Measurements from ENCODE around the gene GTPBP6. TPM values are rescaled to one million over a fixed set of nuclear protein-coding genes. Genes with fewer than 3 reads are reported as not detected.
"Not testable (repeated sequence)": the region's sequence is repeated elsewhere in the genome, so short reads cannot be mapped to it uniquely, and the experiment has no call there.

Gene GTPBP6
- polyA plus RNA-seq, 1 of the 3 experiments (the other 2 are of a cell fraction) = 47.3 TPM

DNA sequence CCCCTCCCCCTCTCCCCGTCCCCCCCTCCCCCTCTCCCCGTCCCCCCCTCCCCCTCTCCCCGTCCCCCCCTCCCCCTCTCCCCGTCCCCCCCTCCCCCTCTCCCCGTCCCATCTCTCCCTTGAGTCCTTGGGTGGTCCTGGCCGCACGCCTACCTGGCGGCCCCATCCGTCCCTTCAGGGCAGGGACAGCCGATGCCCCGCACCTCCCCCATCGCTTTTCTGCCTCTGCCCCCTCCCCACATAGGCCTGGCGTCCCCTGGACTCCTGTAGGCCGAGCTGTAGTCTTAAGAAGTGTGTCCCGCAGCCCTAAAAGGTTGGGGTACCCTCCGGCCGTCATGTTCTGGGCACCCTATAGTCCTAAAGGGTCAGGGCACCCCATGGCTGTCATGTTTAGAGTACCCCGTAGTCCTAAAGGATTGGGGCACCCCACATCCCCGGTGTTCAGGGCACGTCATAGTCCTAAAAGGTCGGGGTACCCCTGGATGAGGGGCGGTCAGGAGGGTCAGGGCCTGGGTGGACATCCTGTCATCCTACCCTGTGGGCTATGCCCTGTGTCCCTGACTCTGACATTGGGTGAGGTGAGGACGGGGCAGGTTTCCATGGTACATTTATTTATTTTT, 10.8 kb upstream of the GTPBP6 start:
- no peak for DNase-seq
- no peaks in the 10 kb centered on the region for H3K9me3 ChIP-seq
- POLR2A ChIA-PET = no interaction called here
- no peaks in the 10 kb centered on the region for H3K79me2 ChIP-seq (ENCODE audit: insufficient read depth)
- H3K4me2 ChIP-seq = no peak overlapping the region
- H3K4me1 ChIP-seq (ENCODE audit: control insufficient read depth in 1 of 2, insufficient read depth in 2 of 2, low read depth in 1 of 2, low read length in 1 of 2) = peaks cover 0 to 2% of the 10 kb centered on the region in 2 experiments; a peak in 1 of 4 replicates
- no peaks in the 10 kb centered on the region for H4K20me1 ChIP-seq (ENCODE audit: insufficient read depth)
- no peak overlapping the region for H3K4me3 ChIP-seq (ENCODE audit: low read depth in 2 of 2, low read length in 1 of 2)
- no peak overlapping the region for H3K9ac ChIP-seq
- H3F3A ChIP-seq (replicated peaks; ENCODE audit: insufficient read depth) = no peaks in the 10 kb centered on the region
- no peak overlapping the region for H2AFZ ChIP-seq (ENCODE audit: low read depth)
- no peaks in the 10 kb centered on the region for H3K9me2 ChIP-seq
- H3K27me3 ChIP-seq (ENCODE audit: insufficient read depth) = no peaks in the 10 kb centered on the region
- CTCF ChIA-PET = no interaction called here
- WGBS (ENCODE audit: low lambda C conversion rate) = 48% methylated on average over 15 of the region's 23 CpGs
- H3K36me3 ChIP-seq (replicated peaks in 1 of 2; ENCODE audit: control insufficient read depth in 1 of 2, insufficient read depth in 2 of 2, low read length in 1 of 2) = no peaks in the 10 kb centered on the region
- no peak overlapping the region for H3K27ac ChIP-seq (ENCODE audit: low read depth in 2 of 2, low read length in 1 of 2)
- TF ChIP-seq RAD21 (IDR thresholded peaks at IDR 0.05; ENCODE audit: low read length) = no peak

DNA sequence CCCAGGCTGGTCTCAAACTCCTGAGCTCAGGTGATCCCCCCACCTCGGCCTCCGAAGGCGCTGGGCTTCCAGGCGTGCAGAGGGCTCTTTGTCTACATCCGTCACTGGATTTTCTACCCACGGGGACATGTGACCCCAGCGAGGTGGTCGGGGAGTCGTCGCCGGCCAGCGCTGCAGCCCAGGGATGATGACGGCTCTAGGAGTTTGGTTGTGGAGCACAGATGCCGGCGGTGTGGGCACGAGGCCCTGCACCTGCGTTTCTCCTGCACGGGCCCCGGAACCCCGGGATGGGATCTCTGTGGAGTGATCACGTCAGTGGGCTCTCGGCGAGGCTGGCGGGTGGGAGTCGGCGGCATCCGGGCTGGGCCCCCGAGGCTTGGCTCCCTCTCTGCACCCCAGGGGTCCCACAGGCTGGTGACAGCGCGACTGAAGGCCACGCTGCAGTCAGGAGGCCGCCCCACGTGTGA, 9.1 kb upstream of the GTPBP6 start:
- H3K9me2 ChIP-seq = no peaks in the 10 kb centered on the region
- H3K4me3 ChIP-seq (ENCODE audit: low read depth in 2 of 2, low read length in 1 of 2) = no peak overlapping the region
- H3K27ac ChIP-seq (ENCODE audit: low read depth in 2 of 2, low read length in 1 of 2) = no peak overlapping the region
- no peaks in the 10 kb centered on the region for H4K20me1 ChIP-seq (ENCODE audit: insufficient read depth)
- H3K4me2 ChIP-seq = no peak overlapping the region
- H3K36me3 ChIP-seq (replicated peaks in 1 of 2; ENCODE audit: control insufficient read depth in 1 of 2, insufficient read depth in 2 of 2, low read length in 1 of 2) = no peaks in the 10 kb centered on the region
- H3K4me1 ChIP-seq (ENCODE audit: control insufficient read depth in 1 of 2, insufficient read depth in 2 of 2, low read depth in 1 of 2, low read length in 1 of 2) = peaks cover 0 to 2% of the 10 kb centered on the region in 2 experiments; a peak in 1 of 4 replicates
- no peak for DNase-seq
- POLR2A ChIA-PET = no interaction called here
- H2AFZ ChIP-seq (ENCODE audit: low read depth) = no peak overlapping the region
- TF ChIP-seq CHD2 (IDR thresholded peaks at IDR 0.05; ENCODE audit: low read length, partially characterized antibody) (no peak), NRF1 (IDR thresholded peaks at IDR 0.05; ENCODE audit: low read depth, low read length) (no peak), YY1 (IDR thresholded peaks at IDR 0.05; ENCODE audit: low read depth) (no peak), FOXM1 (IDR thresholded peaks at IDR 0.05; ENCODE audit: low read depth) (no peak), POLR2AphosphoS5 (IDR thresholded peaks at IDR 0.05; ENCODE audit: low read depth, low read length) (no peak), TEAD4 (IDR thresholded peaks at IDR 0.05; ENCODE audit: borderline replicate concordance, insufficient read depth) (no peak), TAF1 (IDR thresholded peaks at IDR 0.05; ENCODE audit: borderline replicate concordance, low read depth, low read length) (no peak), ELF1 (IDR thresholded peaks at IDR 0.05) (no peak), FOSL2 (IDR thresholded peaks at IDR 0.05; ENCODE audit: borderline replicate concordance, low read depth) (no peak), FOXJ3 (CRISPR knock-in tag; IDR thresholded peaks at IDR 0.05) (no peak), SIN3A (IDR thresholded peaks at IDR 0.05; ENCODE audit: borderline replicate concordance, low read depth, low read length) (no peak), EZH2phosphoT487 (IDR thresholded peaks at IDR 0.05; ENCODE audit: borderline replicate concordance, low read depth) (no peak)
- no peaks in the 10 kb centered on the region for H3K79me2 ChIP-seq (ENCODE audit: insufficient read depth)
- 58% methylated on average over 8 of the region's 33 CpGs for WGBS (ENCODE audit: low lambda C conversion rate)
- no peaks in the 10 kb centered on the region for H3F3A ChIP-seq (replicated peaks; ENCODE audit: insufficient read depth)
- H3K9ac ChIP-seq = no peak overlapping the region
- CTCF ChIA-PET = no interaction called here
- H3K27me3 ChIP-seq (ENCODE audit: insufficient read depth) = no peaks in the 10 kb centered on the region
- H3K9me3 ChIP-seq = no peaks in the 10 kb centered on the region

DNA sequence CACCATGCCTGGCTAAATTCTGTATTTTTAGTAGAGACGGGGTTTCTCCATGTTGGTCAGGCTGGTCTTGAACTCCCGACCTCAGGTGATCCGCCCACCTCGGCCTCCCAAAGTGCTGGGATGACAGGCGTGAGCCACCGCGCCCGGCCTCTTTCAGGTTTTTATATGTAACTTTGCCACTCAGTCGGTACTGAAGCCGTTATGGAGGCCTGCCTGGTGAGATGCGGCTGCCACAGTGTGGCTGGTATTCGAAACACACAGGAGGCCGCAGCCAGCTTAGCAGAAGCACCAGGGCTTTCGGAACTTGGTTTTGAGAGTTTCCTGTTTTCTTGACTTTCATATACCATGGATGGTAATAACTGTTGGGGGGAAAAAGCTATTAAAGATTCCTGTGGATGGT, 6.1 kb upstream of the GTPBP6 start:
- CTCF ChIA-PET; H3K9me3 ChIP-seq; H3K4me2 ChIP-seq; H3K27ac ChIP-seq (ENCODE audit: low read depth in 2 of 2, low read length in 1 of 2); H4K20me1 ChIP-seq (ENCODE audit: insufficient read depth); H3K27me3 ChIP-seq (ENCODE audit: insufficient read depth); H3K9ac ChIP-seq; H3K4me3 ChIP-seq (ENCODE audit: low read depth in 2 of 2, low read length in 1 of 2); POLR2A ChIA-PET; H3K79me2 ChIP-seq (ENCODE audit: insufficient read depth); H2AFZ ChIP-seq (ENCODE audit: low read depth); H3K4me1 ChIP-seq (ENCODE audit: control insufficient read depth in 1 of 2, insufficient read depth in 2 of 2, low read depth in 1 of 2, low read length in 1 of 2); H3K36me3 ChIP-seq (replicated peaks in 1 of 2; ENCODE audit: control insufficient read depth in 1 of 2, insufficient read depth in 2 of 2, low read length in 1 of 2); H3K9me2 ChIP-seq; DNase-seq; H3F3A ChIP-seq (replicated peaks; ENCODE audit: insufficient read depth): not testable (repeated sequence)
- WGBS (ENCODE audit: low lambda C conversion rate) = 77% methylated on average over 14 of the region's 14 CpGs
